Stromal cell of bone marrow (primary cell): ENCODE measurements around the gene TP53I11.

ENCODE experiments used
- DNase-seq: peaks from one replicate; pipeline ENCODE4 v3.0.0-alpha.2; 2012; ENCODE audit warnings: low read depth

TP53I11 gene, protein sequence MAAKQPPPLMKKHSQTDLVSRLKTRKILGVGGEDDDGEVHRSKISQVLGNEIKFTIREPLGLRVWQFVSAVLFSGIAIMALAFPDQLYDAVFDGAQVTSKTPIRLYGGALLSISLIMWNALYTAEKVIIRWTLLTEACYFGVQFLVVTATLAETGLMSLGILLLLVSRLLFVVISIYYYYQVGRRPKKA

DNA sequence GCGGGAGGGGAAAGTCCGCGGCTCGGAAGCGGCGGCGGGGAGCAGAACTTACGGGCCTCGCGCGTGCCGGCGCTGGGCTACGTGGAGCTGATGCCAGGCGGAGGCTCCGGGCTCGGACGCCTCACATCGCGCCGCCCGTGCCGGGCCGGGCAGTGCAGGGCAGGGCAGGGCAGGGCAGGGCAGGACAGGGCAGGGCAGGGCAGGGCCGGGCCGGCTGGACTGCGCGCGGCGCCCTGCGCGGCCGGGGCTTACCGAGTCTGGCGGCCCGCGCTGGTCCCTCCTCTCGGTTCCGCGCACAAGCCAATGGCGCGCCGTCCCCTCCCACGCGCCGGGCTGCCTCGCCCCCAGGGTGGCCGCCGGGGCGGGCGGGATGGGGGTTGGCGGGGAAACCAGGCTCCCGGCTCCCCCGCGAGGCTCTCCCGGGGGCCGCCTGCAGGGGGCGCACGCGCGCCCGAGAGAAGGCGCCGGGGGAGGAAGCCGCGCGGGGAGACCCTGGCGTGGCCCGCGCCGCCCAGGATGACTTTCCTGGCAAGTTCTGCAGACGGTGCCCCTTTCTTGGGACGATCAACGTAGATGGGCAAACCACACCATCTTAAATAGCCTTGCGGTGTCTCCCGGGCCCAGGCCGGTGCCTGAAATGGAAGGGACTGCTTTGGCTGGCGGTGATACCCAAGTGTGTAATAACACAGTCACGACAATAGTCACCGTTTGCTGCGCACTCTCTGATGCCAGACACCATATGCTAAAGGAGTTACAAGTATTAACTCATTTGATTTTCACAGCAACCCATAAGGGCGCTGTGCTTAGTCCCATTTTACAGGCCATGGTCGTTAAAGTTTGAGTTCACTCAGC, at the start of gene TP53I11:
Gene TP53I11 (minus strand): TSS at position 259 of the 852 bp plus-strand sequence. CDS start 12,548 bp downstream, outside the sequence.
- DNase-seq = peak; percentile 60

DNA sequence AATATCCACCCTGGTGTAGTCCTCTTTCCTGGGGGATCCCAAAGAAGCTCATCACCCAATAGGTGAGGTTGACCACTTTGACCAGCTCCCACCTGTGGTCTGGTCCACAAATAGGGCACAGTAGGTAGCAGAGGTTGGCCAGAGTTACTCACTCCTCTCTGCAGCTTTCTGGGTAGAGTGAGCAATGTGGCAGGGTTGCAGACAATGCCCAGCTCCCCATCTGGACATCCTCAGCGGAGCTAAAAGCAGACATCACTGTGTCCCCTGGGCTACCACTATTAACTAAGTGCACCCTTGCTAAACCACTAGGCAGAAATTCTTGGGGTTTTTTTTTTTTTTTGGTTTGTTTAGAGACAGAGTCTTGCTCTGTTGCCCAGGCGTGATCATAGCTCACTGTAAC, 48.4 kb upstream of the TP53I11 start:
- no peak for DNase-seq

DNA sequence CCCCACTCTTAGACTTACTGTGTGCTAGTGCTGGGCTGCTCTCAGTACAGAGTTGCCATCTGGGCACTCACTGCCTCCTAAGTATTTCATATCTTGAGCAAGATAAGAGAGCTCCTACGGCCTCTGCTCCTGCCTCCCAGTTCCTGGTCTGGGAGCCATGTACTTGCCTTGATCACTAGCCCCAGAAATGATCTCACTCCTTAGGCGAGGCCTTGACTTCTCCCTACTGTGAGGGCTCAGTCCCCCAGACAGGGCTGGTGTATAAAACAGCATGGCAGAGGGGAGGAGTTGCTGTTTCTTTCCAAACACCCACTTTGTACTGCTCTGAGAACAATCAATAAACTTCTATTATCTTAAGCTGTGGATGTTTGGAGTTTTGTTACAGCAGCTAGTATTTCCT, 47.4 kb upstream of the TP53I11 start:
- DNase-seq = no peak

DNA sequence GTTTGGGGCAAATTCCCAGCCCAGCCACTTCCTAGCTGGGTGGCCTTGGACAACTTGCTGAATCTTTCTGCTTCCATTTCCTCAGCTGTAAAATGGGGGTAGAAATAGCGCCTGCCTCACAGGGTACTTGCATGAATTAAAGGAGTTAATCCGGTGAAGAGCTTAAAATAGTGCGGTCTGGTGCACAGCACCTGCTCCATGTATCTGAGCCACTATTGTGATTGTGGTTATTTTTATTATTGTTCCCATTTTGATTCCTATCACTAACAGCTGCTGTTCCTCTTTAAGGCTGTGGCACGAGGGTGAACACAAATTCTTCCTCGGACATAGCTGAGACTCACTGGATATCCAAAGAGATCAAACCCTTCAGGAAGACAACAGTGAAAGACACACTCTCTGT, 46.9 kb upstream of the TP53I11 start:
- DNase-seq = no peak

DNA sequence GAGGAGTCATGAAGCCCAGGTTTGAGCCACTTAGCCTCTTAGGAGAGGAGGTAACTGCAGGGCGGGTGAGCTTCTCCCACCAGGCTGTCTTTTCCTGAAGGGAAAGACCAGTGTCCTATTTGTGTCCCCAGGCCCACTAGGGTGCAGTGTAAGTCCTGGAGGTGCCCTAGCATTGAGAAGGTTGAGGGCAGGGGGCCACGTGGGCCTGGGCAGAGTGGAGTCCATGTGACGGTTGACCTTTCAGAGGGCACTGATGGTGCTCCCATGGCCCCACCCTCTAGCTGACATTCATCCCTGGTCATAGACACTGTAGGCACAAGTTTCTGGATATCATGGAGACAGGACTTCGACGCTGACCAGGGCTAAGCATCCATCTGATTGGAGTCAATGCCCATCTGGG, 44.1 kb upstream of the TP53I11 start:
- no peak for DNase-seq

DNA sequence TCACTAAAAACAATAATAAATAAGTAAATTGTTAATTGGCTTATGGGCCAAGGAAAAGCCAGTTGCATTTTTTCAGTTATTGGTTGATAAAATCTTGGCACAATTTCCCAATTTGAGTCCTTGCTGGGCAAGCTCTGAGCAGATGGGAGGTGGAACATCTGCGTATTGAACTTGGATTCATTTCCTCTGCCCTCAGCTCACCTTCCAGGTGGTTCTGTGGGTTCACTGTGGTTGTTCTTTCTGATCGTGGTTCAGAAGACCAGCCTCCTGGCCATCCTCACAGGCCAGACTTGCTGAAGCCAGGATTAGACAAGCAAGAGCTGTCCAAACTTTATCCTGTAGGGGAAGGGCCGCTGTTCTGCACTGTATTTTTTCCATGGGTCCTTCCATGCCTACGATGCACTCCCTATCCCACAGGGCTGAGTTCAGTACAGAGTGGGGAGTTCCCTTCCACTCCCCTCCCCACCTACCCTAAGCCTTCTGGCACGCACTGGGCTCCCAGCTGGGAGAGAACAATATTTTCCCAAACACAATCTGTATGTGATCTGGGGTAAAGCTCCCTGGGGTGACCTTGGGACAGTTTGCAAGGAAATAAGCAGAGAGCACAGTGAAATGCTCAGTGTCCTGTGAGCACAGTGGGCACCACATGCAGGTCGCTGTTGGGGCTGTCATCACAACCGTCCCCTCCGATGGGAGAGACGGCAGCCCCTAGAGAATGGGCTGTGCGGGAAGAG, 43.5 kb upstream of the TP53I11 start:
- no peak for DNase-seq

DNA sequence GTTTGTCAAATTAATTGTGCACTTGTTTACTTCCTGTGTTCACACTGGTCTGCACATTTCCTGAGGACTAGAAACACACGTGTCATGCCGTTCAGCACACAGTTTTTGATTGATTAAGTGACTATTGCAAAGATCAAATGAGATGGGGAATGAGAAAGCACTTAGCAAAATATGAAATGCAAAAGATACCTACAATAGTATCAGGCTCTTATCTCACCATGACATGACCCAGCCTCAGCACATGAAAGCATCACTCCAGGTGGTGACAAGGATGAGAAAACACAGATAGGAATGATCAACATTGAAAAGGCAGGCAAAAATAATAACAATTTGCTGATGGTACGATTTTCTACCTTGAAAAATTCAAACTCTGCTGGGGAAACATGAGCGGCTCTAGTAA, 42.1 kb upstream of the TP53I11 start:
- no peak for DNase-seq

DNA sequence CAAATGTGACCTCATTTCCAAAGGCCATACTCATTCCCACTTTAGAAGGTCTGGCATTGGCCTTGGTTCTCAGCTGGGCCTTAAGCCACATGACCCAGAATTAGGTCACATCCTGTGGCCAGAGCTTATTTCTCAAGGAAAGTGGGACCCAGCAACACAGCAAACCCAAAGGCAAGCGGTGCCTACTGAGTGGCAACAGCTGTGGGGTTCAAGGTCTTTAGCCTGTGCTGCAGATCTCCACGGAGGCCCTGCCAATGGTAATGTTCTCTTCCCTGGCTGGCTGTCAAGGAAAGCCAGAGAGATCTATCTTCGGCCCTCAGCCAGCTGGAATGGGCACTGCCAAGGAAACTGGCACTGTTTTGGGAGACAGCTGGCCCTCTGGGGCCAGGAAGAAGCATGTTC, 41.5 kb upstream of the TP53I11 start:
- DNase-seq = no peak

DNA sequence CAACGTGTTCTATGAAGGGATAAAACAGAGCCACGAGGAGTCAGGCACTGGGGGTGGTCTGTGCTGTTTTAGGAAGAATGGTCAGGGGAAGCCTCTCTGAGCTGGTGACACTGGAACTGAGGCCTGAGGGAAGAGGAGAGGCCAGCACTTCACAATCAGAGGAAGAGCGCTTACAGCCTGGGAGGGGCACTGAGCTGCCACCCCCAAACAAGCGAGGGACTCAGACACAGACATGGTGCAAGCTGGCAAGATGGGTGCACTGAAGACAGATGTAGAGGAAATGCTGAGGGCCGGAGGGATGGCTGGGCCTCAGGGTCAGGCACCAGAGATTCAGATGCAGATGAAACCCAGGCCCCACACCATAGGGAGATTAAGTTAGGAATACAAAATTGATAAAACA, 40.0 kb upstream of the TP53I11 start:
- DNase-seq = no peak

DNA sequence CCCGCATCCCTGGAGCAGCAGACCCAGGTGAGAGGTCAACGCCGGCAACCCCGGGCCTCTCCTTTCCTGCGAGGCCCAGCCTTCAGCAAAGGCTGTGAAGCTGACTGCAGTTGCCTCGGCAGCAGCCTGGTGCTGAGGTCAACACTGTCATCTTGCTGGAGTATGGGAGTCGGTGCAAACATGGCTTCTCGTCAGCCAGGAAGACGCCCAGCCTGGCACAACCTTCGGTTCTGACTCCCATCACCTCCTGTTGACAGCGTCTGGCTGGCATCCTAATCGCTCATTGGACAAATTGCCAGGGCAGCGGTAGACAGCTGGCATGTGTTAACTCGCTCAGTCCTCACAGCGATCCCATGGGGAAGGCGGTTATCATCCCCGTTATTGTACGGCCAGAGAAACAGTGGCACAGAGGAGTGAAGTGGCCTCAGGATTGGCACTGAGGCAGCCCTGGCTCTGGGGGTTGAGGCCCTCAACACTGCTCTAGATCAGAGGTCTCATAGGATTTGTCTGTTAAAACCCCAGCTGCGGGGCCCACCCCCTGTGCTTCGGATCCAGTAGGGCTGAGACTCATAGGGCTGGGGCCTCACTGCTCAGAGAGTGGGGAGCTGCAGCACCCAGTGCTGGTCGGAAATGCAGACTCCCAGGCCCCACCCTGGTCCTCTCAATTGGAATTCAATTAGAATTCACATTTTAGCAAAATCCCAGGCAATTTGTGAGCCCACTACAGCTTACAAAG, 39.3 kb upstream of the TP53I11 start:
- DNase-seq = no peak

DNA sequence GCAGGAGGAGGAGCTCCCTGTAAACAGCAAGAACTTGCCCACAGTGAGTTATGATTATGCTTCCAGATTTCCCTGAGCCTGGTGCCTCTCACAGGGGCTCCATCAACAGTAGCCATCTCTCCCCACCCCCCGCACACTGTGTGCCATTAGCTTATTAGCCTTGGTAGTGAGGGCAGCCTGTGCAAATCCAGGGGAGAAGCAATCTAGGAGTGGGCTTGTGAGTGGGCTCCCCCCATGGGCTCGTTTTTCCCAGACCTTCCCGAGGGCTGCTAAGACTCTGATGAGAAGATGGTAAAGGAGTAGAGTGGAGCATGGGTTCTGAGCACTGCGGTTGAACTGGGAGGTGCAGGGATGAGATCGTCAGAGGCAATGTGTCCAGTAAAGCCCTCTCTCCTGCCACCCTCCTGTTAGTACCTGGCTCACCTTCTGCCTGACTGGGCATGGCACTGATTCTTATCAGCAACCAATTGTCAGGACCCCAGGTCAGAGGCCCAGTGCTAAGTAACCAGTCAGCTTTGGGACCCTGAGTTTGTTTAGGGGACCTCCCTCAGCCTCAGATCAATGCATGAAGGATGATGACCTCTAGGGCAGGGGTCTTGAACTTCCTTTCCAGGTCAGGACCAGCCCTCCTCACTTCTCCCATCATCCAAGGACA, 38.4 kb upstream of the TP53I11 start:
- no peak for DNase-seq

DNA sequence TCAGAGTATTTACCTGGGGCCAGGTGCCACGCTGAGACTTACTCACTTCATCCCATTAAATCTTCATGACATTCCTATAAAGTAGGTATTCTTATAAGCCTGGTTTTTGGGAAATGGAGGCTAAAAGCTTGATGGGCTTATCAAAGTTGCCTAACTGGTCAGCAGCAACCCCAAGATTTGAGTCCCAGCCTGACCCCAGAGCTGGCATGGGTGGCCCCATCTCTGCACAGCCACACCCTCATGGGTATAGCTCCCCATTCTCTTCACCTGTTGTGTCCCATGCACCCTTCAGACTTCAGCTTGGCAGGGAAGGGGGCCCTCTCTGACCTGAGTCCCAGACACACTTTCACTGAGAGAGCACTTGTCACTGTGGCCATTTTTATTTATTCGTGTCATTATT, 37.4 kb upstream of the TP53I11 start:
- DNase-seq = no peak

DNA sequence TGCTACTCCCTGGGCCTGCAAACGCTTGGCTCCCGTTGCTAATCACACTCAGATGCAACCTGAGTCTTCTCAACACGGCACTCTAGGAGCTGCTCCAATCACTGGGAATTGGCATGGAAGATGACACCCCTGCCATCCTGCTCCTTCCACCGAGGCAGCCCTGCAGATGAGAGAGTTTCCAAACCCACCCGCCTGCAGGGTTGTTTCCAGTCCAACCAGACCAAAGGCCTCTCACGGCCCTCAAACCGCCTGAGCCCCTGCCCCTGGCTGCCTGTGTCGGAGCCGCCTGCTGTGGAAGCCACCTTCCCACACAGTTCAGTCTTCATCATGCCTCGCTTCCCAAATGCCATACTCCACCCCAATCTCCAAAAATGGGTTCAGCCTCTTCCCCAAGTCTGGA, 36.8 kb upstream of the TP53I11 start:
- DNase-seq = no peak

DNA sequence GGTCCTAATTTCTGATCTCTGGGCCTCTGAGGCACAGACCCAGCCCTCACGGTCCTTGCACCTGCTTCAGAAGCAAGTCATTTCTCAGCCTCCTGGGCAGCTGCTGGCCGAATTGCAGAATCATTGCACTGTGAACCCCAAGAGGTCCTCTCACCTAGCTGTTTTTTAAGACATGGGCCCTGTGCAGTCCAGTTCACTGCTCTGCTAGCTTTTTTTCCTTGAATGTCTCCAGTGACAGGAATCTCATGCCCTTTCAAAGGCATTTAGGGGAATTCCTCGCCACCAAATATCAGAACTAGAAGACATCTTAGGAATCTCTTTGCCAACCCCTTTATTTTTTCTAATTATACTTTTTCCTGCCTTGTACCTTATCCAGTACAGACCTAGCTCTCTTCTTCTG, 35.6 kb upstream of the TP53I11 start:
- DNase-seq = no peak

DNA sequence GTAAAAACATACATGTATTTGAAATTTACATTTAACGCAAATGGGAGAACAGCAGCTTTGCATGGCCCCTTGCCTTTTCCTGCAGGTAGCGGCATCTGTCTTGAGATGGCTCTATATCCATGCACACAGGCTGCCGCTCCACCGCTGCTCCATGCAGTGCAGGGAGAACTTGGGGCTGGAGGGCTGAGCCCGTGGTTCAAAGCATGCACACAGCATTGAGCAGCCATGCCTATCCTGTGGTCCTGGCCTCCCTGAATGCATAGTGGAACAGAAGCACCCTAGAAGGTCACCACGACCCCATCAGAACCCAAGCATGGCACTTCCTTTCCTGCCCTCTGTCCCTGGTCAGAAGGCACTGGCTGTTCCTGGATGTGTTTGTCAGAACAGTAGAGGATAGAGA, 35.0 kb upstream of the TP53I11 start:
- no peak for DNase-seq

DNA sequence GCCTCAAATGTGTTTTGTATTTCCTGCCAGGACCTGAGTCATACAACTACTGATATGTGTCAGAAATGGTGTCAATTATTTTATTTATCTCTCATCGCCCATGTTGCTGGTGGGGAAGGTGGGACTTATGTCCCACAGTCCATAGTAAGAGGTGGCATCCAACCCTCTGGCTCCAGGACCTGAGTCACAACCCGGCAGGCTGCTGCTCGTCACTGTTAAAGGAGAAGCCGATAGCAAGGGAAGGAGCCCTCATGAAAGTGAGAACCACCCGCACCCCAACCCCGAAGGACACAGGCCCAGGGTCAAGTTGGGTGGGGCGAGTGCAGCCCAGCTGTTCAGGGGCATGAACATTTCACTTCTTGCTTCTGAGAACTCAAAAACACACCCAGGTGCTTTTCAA, 33.1 kb upstream of the TP53I11 start:
- no peak for DNase-seq

DNA sequence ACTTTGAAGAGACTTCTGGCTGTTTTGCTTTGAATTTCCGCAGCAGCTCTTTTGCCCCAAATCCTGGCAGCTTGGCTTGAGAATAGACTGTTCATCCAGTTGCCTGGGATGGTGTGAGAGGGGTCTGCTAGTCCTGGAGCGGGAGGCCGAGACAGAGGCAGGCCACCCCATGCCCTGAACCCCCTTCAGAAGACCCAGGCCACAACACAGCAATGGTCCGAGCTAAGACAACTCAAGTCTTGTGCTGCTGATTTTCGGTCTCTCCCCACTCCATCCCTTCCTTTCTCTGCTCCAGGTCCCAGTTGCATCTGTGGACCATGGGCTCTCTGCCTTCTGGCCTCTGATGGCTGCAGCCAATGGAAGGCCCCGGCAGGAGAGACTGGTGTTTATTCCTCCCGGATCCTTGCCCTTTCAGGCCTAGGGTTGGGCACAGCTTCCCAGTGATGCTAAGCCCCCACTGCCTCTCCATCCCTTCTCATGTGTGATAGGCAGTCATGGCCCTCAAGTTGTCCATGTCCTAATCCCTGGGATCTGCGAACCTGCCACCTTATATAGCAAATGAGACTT, 31.9 kb upstream of the TP53I11 start:
- no peak for DNase-seq

DNA sequence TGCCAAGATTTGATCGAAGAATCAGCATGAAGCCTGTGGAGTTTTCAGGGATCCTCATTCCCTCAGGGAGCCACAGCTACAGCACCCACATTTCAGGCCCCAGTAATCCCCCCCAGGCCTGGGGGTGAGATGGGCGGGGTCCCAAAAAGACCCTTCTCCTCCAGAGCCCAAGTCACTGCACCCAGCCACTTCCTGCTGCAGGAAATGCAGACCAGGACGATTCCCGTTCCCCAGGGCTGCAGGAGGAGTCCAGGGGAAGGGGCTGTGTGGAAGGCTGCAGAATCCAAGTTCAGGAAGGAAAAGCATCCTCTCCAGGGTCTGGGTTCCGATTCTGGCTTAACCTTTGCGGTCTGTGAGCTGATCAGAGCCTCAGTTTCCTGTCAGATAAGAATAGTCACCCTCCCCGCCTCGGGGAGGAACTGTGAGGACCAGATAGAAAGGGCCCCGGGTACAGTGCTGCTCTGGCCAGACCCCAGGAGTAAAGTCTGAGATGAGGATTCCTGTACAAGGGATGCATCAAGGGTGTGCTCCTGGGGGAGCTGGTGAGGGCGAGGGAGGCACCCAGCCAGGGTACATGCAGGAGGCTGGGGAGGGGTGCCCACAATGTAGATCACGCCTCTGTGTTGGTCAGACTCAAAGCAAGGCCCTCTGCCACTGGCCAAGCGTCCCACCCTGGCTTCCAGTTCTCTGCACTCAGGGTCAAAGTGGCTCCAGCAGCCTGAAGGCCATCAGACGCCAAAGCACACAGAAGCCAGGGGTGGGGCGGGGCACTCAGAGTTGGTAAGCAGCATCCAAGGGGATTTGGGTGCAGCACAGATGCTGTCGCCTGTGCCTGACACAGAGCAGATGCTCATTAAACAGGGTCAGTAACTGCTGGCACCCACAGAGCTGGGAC, 30.1 kb upstream of the TP53I11 start:
- DNase-seq = no peak

DNA sequence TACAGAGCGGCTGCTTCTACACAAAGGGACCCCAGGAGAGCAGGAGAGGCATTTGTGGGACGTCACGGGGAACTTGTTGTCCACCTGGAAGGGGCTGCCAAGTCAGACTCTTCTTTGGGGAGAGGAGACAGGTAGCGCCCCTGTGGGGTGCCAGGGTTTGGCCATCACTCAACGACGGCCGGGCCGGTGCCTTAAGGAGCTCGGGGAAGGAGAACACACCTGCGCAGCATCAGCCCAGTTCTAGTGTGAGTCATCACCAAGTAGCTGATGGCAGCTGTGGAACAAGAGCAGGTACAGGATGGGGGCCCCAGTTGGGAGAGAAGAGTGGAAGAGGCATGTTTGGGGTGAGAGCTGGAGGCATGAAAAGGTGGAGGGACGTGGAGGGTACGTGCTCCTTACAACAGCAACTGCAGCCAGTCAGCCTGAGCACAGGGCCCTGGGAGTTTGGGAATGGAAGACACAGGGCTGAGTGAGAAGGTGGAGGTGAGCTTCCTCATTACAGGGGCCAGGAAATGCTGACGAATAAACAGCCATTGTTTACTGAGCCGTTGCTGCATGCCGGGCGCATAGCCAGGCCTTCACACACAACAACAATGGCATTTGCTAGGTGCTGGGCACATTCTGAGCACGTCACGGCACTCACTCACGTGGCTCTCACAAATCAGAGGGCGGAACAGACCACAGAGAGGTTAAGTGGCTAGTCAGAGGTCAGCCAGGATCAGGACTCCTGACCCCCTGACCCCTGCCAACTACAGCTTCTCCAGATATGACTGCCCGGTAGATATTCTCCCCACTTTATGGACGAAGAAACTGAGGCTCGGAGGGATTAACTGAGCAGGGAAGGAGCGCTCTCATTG, 29.1 kb upstream of the TP53I11 start:
- no peak for DNase-seq

DNA sequence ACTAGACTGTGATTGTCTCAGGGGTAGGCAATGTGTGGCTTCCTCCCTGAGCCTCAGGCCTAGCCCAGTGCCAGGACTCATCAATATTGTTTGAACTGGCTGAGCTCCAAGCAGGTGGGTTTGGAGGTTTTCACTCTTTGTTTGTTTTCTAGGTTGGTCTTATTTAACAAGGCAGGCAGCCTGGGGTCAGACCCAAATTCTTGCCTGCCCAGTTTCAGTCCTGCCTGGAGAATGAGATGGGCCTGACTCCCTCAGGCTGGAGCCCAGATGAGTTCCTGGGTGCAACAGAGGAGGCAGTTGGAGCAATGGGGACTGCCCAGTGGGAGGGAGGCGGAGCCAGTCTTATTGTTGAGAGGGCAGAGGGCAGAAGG, 28.3 kb upstream of the TP53I11 start:
- DNase-seq = no peak
